HG02678 (cell line): Measurements from ENCODE around the gene ACADVL.
A peak's percentile ranks its signal among the peaks of the same experiment; 100 is the strongest.
"Not testable (repeated sequence)": the region's sequence is repeated elsewhere in the genome, so short reads cannot be mapped to it uniquely, and the experiment has no call there.

Experiments used
- ATAC-seq: cut with Tn5 transposase; IDR thresholded peaks from one replicate; pipeline ENCODE4 v1.9.1; 2021; ENCODE audit warnings: mild to moderate bottlenecking, moderate library complexity; ENCODE audit not compliant: unreplicated experiment

Gene ACADVL

GRCh38 chr17:7219812-7220592 lies at the start of gene ACADVL, which contains the start of gene DLG4:
ACADVL (plus strand) TSS chr17:7219938; CDS start chr17:7219985, 47 bp downstream.
DLG4 (minus strand) TSS chr17:7219836.
- ATAC-seq: peak; percentile 63

GRCh38 chr17:7172522-7173191 lies 47.1 kb upstream of the ACADVL start:
- not testable (repeated sequence) for ATAC-seq

DNA sequence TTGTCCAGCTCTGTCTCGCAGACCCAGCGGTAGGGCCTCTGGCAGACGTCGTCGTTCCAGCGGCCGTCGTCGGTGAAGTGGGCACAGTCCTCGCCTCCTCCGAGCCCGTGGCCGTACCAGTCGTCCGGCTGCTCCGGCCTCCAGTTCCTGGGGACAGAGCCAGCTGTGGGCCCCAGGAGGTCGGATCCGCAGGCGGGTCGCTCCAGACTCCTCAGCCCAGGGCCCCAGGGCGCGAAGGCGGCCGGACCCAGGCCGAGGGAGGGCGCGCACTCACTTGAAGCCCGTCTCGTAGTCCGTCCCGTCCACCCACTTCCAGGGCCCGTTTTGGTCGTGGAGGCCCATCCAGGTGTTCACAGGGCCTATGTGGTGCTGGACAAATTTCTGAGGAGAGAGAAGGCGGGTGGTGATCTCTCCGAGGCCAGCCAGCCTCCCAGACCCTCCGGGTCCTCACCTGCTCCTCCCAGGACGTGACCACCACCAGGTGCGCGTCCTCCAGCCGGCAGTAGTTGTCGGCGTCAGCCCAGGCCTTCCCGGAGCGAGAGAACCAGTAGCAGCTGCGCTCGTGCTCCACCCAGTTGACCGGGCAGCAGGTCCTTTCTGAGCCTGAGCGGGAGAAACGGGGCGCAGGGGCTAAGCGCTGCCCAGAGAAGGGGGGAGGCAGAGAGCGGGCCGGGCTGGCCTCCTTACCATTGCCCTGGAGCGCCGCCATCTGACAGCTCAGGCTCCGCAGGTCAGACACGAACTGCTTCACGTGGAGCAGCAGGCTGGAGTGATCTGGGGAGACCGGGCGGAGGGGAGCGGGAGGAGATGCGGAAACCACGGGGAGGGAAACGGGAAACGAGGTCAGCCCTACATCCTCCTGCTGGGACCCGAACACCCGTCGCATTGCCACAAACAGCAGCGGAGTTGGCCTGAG lies 45.8 kb upstream of the ACADVL start:
- ATAC-seq: no peak

- no peak for ATAC-seq
Measured at GRCh38 chr17:7174603-7175326, 45.0 kb upstream of the ACADVL start.

DNA sequence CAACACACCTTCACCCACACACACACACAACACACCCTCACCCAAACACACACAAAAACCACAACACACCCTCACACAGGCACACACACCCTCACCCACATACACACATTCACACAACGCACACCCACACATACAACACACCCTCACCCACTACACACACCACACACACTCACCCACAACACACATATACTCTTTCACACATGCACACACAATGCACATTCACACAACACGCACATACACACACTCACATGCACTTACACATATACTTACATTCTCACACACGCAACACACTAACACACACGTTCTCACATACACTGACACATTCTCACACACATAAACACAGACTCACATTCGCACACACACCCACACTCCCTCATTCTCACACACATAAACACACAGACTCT lies 44.4 kb upstream of the ACADVL start:
- no peak for ATAC-seq

- no peak for ATAC-seq
Measured at GRCh38 chr17:7176107-7176840, 43.5 kb upstream of the ACADVL start.

- no peak for ATAC-seq
Measured at GRCh38 chr17:7176841-7177190, 42.9 kb upstream of the ACADVL start.

- no peak for ATAC-seq
Measured at GRCh38 chr17:7177191-7177953, 42.4 kb upstream of the ACADVL start.

DNA sequence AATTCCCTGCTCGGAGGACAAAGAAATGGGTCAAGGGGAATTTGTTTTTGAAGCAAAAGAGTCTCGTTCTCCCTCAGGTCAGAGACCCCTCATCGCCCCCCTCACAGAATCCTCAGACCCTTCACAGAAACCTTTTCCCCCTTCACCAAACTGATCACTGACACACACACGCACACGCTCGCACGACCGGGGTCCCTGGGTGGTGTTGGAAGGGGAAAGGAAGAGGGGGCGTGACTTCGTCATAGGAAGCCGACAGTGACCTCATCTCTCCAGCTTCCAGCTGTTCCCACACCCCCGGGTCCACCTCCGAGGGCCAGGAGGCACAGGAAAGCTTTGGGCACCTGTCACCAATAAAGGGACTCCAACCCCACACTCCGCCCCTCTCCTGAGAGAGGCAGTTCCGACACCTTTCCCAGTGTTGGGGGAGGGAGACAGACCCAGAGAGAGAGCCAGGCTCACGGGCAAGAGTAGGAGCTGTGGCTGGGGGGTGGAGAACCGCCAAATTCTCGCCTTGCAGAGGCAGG lies 41.7 kb upstream of the ACADVL start:
- no peak for ATAC-seq

GRCh38 chr17:7178973-7179316 lies 40.8 kb upstream of the ACADVL start:
- ATAC-seq: no peak

DNA sequence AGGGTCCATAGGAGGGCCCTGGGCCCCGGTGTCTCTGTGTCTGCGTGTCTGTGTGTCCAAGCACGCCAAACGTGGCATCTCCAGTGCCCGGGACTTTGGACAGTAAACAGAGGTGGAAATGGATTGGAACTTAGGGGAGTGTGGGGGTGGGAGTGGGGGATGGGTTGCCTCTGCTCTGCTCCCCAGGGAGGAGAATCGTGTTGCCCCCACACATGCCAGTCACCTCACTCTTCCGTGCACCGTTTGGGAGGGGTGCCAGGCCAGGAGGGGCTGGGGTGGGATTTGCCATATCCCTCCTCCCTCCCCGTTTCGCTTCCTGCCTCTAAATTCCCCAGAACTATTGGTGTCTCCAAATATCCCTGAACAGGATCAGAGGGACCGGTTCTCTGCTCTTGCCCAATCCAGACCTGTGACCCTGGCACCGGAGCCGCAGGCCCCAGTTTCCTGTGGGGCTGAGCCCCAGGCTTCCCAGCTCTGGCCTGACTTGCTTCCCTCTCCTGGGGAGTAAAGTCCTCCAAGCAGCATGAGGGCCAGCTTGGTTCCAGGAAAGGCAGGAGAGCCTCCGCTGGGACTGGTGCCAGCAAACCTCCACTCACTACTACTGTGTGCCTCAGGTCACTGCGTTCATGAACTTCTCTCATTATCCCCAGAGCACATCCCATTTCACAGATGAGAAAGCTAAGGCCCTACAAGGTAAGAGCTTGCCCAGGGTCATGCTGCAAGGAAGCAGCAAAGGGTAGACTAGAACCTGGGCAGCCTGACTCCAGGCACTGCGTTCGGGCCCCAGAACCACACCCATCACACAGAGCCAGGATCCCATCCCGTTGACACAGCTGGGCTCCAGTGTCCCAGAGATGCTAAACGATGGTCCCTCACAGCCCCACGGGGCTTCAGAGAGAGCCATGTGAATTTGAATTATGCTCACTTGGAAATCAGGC lies 40.2 kb upstream of the ACADVL start, which contains the start of gene ASGR1:
Gene ASGR1 (minus strand): TSS at position 54 of the 938 bp plus-strand sequence. CDS start 807 bp downstream, outside the sequence.
- no peak for ATAC-seq

DNA sequence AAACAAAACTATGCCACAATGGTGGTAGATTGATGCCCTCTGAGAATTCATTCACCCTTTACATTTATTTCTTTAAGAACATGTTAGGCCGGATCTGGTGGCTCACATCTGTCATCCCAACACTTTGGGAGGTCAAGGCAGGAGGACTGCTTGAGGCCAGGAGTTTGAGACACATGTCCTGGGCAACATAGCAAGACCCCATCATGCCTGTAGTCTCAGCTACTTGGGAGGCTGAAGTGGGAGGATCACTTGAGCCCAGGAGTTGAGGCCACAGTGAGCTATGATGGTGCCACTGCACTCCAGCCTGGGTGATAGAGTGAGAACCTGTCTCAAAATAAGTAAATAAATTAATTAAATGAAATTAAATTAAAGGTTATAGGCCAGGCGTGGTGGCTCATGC lies 37.6 kb upstream of the ACADVL start:
- ATAC-seq: not testable (repeated sequence)

DNA sequence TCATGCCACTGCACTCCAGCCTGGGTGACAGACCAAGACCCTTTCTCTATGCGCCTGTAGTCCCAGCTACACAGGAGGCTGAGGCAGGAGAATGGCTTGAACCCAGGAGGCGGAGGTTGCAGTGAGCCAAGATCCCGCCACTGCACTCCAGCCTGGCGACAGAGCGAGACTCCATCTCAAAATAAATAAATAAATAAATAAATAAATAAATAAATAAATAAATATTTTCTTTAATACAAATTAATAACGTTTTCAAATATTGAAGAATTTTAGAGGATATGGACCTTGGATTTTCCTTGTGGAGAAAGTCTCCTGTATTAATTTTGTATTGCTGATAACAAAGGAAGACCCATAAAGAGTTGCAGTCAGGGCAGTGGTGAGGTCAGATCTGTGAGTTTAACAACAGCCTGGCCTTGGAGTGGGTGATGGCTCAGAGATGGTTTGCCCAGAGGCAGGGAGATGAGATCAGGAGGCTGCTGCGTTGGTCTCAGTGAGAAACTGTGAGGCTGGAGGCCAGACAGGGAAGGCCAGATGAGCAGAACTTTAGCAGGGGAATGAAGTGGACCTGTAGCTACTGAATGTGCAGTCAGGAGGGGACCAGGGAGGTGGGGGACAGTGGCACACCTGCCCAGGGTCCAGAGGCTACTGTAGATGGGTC lies 36.2 kb upstream of the ACADVL start:
- no peak for ATAC-seq

DNA sequence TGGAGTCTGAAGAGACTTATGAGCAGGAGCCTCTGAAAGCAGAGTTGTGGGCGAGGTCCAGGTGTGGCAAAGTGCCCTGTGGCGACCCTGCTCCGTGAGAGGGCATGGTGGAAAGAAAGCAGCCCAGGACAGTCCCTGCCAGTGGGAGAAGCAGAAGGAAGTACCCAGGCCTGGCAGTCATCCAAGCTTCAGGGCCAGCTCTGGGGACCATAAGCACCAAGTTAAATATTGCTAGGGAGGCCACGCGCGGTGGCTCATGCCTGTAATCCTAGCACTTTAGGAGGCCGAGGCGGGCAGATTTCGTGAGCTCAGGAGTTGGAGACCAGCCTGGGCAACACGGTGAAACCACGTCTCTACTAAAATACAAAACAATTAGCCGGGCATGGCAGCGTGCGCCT lies 35.6 kb upstream of the ACADVL start:
- ATAC-seq: no peak

GRCh38 chr17:7184647-7185046 lies 35.1 kb upstream of the ACADVL start:
- ATAC-seq: no peak

DNA sequence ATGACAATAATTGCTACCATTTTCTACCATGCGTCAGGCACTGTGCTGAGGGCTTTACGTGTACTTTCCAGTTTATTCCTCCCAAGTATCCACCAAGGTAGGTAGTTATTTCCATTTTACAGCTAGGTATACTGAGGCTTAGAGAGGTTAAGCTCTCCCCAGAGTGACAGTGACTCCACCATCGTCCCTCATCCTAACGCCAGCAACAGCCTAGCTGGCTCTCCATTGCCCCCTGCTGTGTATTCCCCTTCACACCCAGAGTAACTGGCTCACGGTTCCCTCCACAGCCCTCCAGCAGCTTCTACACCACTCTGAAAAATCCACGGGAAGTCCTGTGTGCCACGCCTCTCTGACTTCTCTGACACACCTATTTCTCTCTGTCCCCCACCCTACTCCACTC lies 33.5 kb upstream of the ACADVL start:
- ATAC-seq: no peak

- no peak for ATAC-seq
Measured at GRCh38 chr17:7190276-7190917, 29.3 kb upstream of the ACADVL start.
